ENCODE results near the gene FGF1.

The FGF1 gene

GRCh38 chr5:142688281-142688989 lies 2.5 kb upstream of the FGF1 start:
- TF ChIP-seq CTCF (IDR thresholded peaks at IDR 0.05; ENCODE audit: low read length) (no peak), EZH2 (IDR thresholded peaks at IDR 0.05; ENCODE audit: borderline replicate concordance, low read length) (no peak)
- Histone ChIP-seq H3K27ac (ENCODE audit: low read depth, low read length, poor library complexity, severe bottlenecking) (no peak overlapping the region), H3K4me3 (ENCODE audit: low read depth, low read length, poor library complexity, severe bottlenecking) (no peak overlapping the region), H3K9me2 (ENCODE audit: low read depth, low read length) (no peaks in the 10 kb centered on the region), H3F3A (ENCODE audit: insufficient read depth, low read length) (no peaks in the 10 kb centered on the region), H3K4me1 (ENCODE audit: insufficient read depth, low read length, severe bottlenecking) (no peaks in the 10 kb centered on the region), H4K20me1 (ENCODE audit: insufficient read depth, low read length) (no peaks in the 10 kb centered on the region), H3K27me3 (ENCODE audit: insufficient read depth, low read length) (no peaks in the 10 kb centered on the region), H3K79me2 (ENCODE audit: insufficient read depth, low read length) (no peaks in the 10 kb centered on the region), H3K4me2 (ENCODE audit: low read length) (no peak overlapping the region), H3K9ac (ENCODE audit: low read length) (no peak overlapping the region), H3K9me3 (ENCODE audit: low read length) (no peaks in the 10 kb centered on the region), H3K36me3 (ENCODE audit: insufficient read depth, low read length) (no peaks in the 10 kb centered on the region), H2AFZ (ENCODE audit: low read length) (no peak overlapping the region)

DNA sequence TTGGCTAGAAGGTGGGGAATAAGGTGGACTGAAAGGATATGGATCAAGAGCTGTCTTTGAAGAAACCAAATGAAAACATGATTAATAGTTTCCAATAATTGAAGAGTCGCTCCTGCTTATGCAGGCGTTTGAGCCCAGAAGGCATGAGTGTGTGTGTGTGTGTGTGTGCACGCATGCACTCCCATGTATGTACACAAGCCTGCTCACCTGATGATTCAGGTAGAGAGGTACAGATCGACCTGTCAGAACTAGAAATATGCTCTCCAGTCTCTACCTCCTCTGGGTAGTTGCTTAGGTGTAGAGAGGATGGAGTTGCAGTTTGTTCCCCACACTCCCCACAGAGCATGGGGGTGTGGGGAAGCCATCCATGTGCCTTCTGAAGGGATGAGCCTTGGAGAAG lies 1.1 kb upstream of the FGF1 start:
- Histone ChIP-seq H4K20me1 (ENCODE audit: insufficient read depth, low read length) (no peaks in the 10 kb centered on the region), H3K27ac (ENCODE audit: low read depth, low read length, poor library complexity, severe bottlenecking) (no peak overlapping the region), H3K9me2 (ENCODE audit: low read depth, low read length) (no peaks in the 10 kb centered on the region), H3K4me2 (ENCODE audit: low read length) (no peak overlapping the region), H3K36me3 (ENCODE audit: insufficient read depth, low read length) (no peaks in the 10 kb centered on the region), H2AFZ (ENCODE audit: low read length) (no peak overlapping the region), H3K9ac (ENCODE audit: low read length) (no peak overlapping the region), H3K4me1 (ENCODE audit: insufficient read depth, low read length, severe bottlenecking) (no peaks in the 10 kb centered on the region), H3K4me3 (ENCODE audit: low read depth, low read length, poor library complexity, severe bottlenecking) (no peak overlapping the region), H3K27me3 (ENCODE audit: insufficient read depth, low read length) (no peaks in the 10 kb centered on the region), H3K9me3 (ENCODE audit: low read length) (no peaks in the 10 kb centered on the region), H3K79me2 (ENCODE audit: insufficient read depth, low read length) (no peaks in the 10 kb centered on the region), H3F3A (ENCODE audit: insufficient read depth, low read length) (no peaks in the 10 kb centered on the region)
- TF ChIP-seq EZH2 (IDR thresholded peaks at IDR 0.05; ENCODE audit: borderline replicate concordance, low read length) = no peak
- no peak for TF ChIP-seq CTCF (IDR thresholded peaks at IDR 0.05; ENCODE audit: low read length)

DNA sequence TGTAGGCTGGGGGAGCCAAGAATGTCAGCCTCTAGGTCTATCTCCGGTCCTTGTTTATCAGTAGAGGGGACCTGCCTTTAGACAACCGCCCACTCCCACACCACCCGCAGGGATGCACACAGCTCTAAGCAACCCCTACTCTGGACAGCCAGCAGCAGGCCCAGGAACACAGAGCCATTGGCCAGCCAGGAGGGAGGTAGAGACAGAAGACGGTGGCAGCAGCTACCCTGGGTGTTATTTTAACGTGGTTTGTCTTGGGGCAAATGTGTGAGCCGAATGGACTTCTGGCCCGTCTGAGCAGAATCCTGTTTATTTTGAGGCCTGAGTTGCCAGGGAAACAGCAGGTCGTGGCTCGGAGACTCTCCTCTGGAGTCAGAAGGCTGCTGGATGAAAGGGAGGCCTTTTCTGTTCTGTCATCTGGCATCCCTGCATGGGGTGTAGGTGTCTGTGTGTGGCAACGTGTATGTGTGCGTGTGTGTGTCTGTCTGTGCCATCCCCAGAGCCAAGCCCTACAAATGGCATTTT lies 382 bp upstream of the FGF1 start:
- Histone ChIP-seq H3K9ac (ENCODE audit: low read length) (no peak overlapping the region), H2AFZ (ENCODE audit: low read length) (no peak overlapping the region), H3K4me3 (ENCODE audit: low read depth, low read length, poor library complexity, severe bottlenecking) (no peak overlapping the region), H3K27me3 (ENCODE audit: insufficient read depth, low read length) (no peaks in the 10 kb centered on the region), H3K36me3 (ENCODE audit: insufficient read depth, low read length) (no peaks in the 10 kb centered on the region), H4K20me1 (ENCODE audit: insufficient read depth, low read length) (no peaks in the 10 kb centered on the region), H3K9me2 (ENCODE audit: low read depth, low read length) (no peaks in the 10 kb centered on the region), H3K4me1 (ENCODE audit: insufficient read depth, low read length, severe bottlenecking) (no peaks in the 10 kb centered on the region), H3K9me3 (ENCODE audit: low read length) (no peaks in the 10 kb centered on the region), H3K27ac (ENCODE audit: low read depth, low read length, poor library complexity, severe bottlenecking) (no peak overlapping the region), H3K4me2 (ENCODE audit: low read length) (no peak overlapping the region), H3K79me2 (ENCODE audit: insufficient read depth, low read length) (no peaks in the 10 kb centered on the region), H3F3A (ENCODE audit: insufficient read depth, low read length) (no peaks in the 10 kb centered on the region)
- TF ChIP-seq EZH2 (IDR thresholded peaks at IDR 0.05; ENCODE audit: borderline replicate concordance, low read length) (no peak), CTCF (IDR thresholded peaks at IDR 0.05; ENCODE audit: low read length) (no peak)
